H1 (cell line): ENCODE data around the gene C5orf15. TPM values are rescaled to one million over a fixed set of nuclear protein-coding genes. Genes with fewer than 3 reads are reported as not detected.

Source experiments
- CTCF ChIA-PET: fragments of 300-600 bp; sonication (Branson Sonifier 250); formaldehyde crosslinking; loops from one replicate; lab custom pipeline; 2021; ENCODE audit not compliant: partially characterized antibody; lab: Charles Lee
- POLR2A ChIA-PET: fragments of 300-600 bp; sonication (Branson Sonifier 250); formaldehyde crosslinking; loops from one replicate; lab custom pipeline; 2021; ENCODE audit warnings: inconsistent platforms; ENCODE audit not compliant: partially characterized antibody; lab: Charles Lee
- DNase-seq, 2 experiments: peaks; one replicate each; pipeline versions ENCODE4 v3.0.0 to v3.0.0-alpha.2; 2010 to 2022; ENCODE audit warnings: low spot score in 2 of 2, low read depth in 1 of 2, mixed read lengths in 1 of 2
- FAIRE-seq: peaks from 2 replicates; lab custom pipeline; 2011; peaks lifted over from hg19 to GRCh38; lab: Jason Lieb, UNC
- H2AFZ ChIP-seq: 2 replicates; pipeline ENCODE4 v1.8.1; 2012; ENCODE audit warnings: low read length, inconsistent platforms
- H2AK5ac ChIP-seq: 2 replicates; pipeline ENCODE4 v1.6.1; 2013; ENCODE audit warnings: low read depth, low read length
- H2BK120ac ChIP-seq: replicated peaks from 2 replicates; pipeline ENCODE3; 2013; ENCODE audit warnings: low read depth, low read length, inconsistent platforms
- H2BK12ac ChIP-seq: 2 replicates; pipeline ENCODE4 v1.6.1; 2013; ENCODE audit warnings: low read depth, low read length
- H2BK15ac ChIP-seq: 2 replicates; pipeline ENCODE4 v1.6.1; 2013; ENCODE audit warnings: low read length
- H2BK20ac ChIP-seq: 2 replicates; pipeline ENCODE4 v1.6.1; 2013; ENCODE audit warnings: low read length
- H2BK5ac ChIP-seq: 2 replicates; pipeline ENCODE4 v1.6.1; 2013; ENCODE audit warnings: low read depth, low read length
- H3K14ac ChIP-seq: 2 replicates; pipeline ENCODE4 v1.6.1; 2013; ENCODE audit warnings: inconsistent platforms; ENCODE audit not compliant: insufficient read length
- H3K18ac ChIP-seq: 2 replicates; pipeline ENCODE4 v1.6.1; 2013; ENCODE audit warnings: low read length; ENCODE audit errors: extremely low read depth
- H3K23ac ChIP-seq: 2 replicates; pipeline ENCODE4 v1.6.1; 2013; ENCODE audit warnings: inconsistent platforms; ENCODE audit not compliant: insufficient read length
- H3K23me2 ChIP-seq: 2 replicates; pipeline ENCODE4 v1.6.1; 2013; ENCODE audit warnings: low read depth, low read length
- H3K27ac ChIP-seq: 2 replicates; pipeline ENCODE4 v1.6.1; 2011; ENCODE audit warnings: low read depth, low read length, inconsistent platforms
- H3K27me3 ChIP-seq, 4 experiments: replicated peaks in 1 of 4; 1 replicate in 1 of 4; 2 replicates in 3 of 4; pipeline versions ENCODE4 v1.6.1 to v1.8.1; 2011 to 2013; ENCODE audit warnings: low read length in 3 of 4, mild to moderate bottlenecking in 3 of 4, inconsistent platforms in 2 of 4, mixed read lengths in 2 of 4, moderate library complexity in 1 of 4; ENCODE audit not compliant: control insufficient read depth in 3 of 4, insufficient read depth in 3 of 4; ENCODE audit errors: extremely low read depth in 1 of 4
- H3K36me3 ChIP-seq, 4 experiments: 2 replicates each; pipeline versions ENCODE4 v1.6.1 to v1.8.1; 2011 to 2013; ENCODE audit warnings: mild to moderate bottlenecking in 4 of 4, low read length in 3 of 4, moderate library complexity in 2 of 4, control low read depth in 1 of 4, inconsistent platforms in 1 of 4; ENCODE audit not compliant: insufficient read depth in 4 of 4, control insufficient read depth in 2 of 4
- H3K4ac ChIP-seq: replicated peaks from 2 replicates; pipeline ENCODE3; 2013; ENCODE audit warnings: low read length, low read depth, mixed read lengths, inconsistent platforms; ENCODE audit not compliant: insufficient read length
- H3K4me1 ChIP-seq, 4 experiments: replicated peaks in 1 of 4; 1 replicate in 1 of 4; 2 replicates in 3 of 4; pipeline versions ENCODE4 v1.6.1 to v1.8.1; 2011 to 2013; ENCODE audit warnings: low read length in 3 of 4, inconsistent platforms in 2 of 4, mixed read lengths in 1 of 4; ENCODE audit not compliant: insufficient read depth in 4 of 4, control insufficient read depth in 3 of 4
- H3K4me2 ChIP-seq, 2 experiments: 2 replicates each; pipeline versions ENCODE4 v1.6.1 to v1.8.1; 2011 to 2013; ENCODE audit warnings: low read depth in 2 of 2, low read length in 2 of 2, control low read depth in 1 of 2, inconsistent platforms in 1 of 2, mild to moderate bottlenecking in 1 of 2; ENCODE audit not compliant: insufficient read depth in 1 of 2
- H3K4me3 ChIP-seq, 4 experiments: fragments of 200-600, 300-600 bp in 1 of 4; sonication (generic), shearing (Covaris generic), sonication (Bioruptor Twin) in 1 of 4; 2 replicates each; pipeline versions ENCODE4 v1.5.1 to v1.8.1; 2011 to 2016; ENCODE audit warnings: low read length in 4 of 4, low read depth in 3 of 4, control low read depth in 2 of 4, inconsistent platforms in 2 of 4, mild to moderate bottlenecking in 2 of 4, mixed read lengths in 1 of 4, moderate library complexity in 1 of 4; ENCODE audit not compliant: insufficient read depth in 2 of 4; ENCODE audit errors: extremely low read depth in 1 of 4
- H3K56ac ChIP-seq: replicated peaks from 2 replicates; pipeline ENCODE3; 2013; ENCODE audit warnings: low read depth, mild to moderate bottlenecking, mixed read lengths, low read length, inconsistent platforms; ENCODE audit not compliant: insufficient read length
- H3K79me1 ChIP-seq: 2 replicates; pipeline ENCODE4 v1.6.1; 2013; ENCODE audit warnings: low read depth, low read length, control low read depth
- H3K79me2 ChIP-seq, 2 experiments: 2 replicates each; pipeline versions ENCODE4 v1.6.1 to v1.8.1; 2012 to 2013; ENCODE audit warnings: low read length in 2 of 2, mild to moderate bottlenecking in 2 of 2, inconsistent platforms in 1 of 2; ENCODE audit not compliant: insufficient read depth in 2 of 2, control insufficient read depth in 1 of 2
- H3K9ac ChIP-seq, 4 experiments: replicated peaks in 1 of 4; 1 replicate in 1 of 4; 2 replicates in 3 of 4; pipeline versions ENCODE4 v1.6.1 to v1.8.1; 2011 to 2013; ENCODE audit warnings: low read depth in 3 of 4, low read length in 3 of 4, control low read depth in 2 of 4, mild to moderate bottlenecking in 2 of 4, moderate library complexity in 2 of 4, inconsistent platforms in 1 of 4; ENCODE audit errors: extremely low read depth in 1 of 4
- H3K9me3 ChIP-seq, 2 experiments: 2 replicates each; pipeline versions ENCODE4 v1.6.1 to v1.8.1; 2012 to 2013; ENCODE audit warnings: mild to moderate bottlenecking in 2 of 2, moderate library complexity in 2 of 2, control low read depth in 1 of 2, inconsistent platforms in 1 of 2, low read depth in 1 of 2, low read length in 1 of 2, mixed read lengths in 1 of 2; ENCODE audit not compliant: insufficient read depth in 2 of 2
- H4K20me1 ChIP-seq, 2 experiments: replicated peaks in 1 of 2; 2 replicates each; pipeline versions ENCODE3 to v1.8.1; 2011 to 2013; ENCODE audit warnings: inconsistent platforms in 2 of 2, low read length in 2 of 2, mild to moderate bottlenecking in 1 of 2; ENCODE audit not compliant: insufficient read depth in 2 of 2, control insufficient read depth in 1 of 2
- H4K5ac ChIP-seq: 2 replicates; pipeline ENCODE4 v1.6.1; 2013; ENCODE audit warnings: low read length, low read depth, mixed read lengths, inconsistent platforms; ENCODE audit not compliant: insufficient read length
- H4K8ac ChIP-seq: 2 replicates; pipeline ENCODE4 v1.8.0; 2013; ENCODE audit warnings: mild to moderate bottlenecking, moderate library complexity, low read length, inconsistent platforms; ENCODE audit not compliant: insufficient read depth; ENCODE audit errors: extremely low read depth
- H4K91ac ChIP-seq: replicated peaks from 2 replicates; pipeline ENCODE3; 2013; ENCODE audit warnings: low read length, mixed read lengths, inconsistent platforms; ENCODE audit not compliant: insufficient read length
- BCL11A ChIP-seq, 2 experiments: IDR thresholded peaks; one replicate each; pipeline ENCODE4 v1.6.1; 2011; ENCODE audit warnings: low read depth in 2 of 2, low read length in 2 of 2, mild to moderate bottlenecking in 2 of 2
- CHD1 ChIP-seq: IDR thresholded peaks from 2 replicates; pipeline ENCODE4 v1.6.1; 2012; ENCODE audit warnings: low read depth, low read length, improper control_type of control experiment
- CTCF ChIP-seq, 3 experiments: IDR thresholded peaks; 1 replicate in 2 of 3; 2 replicates in 1 of 3; pipeline versions ENCODE4 v1.5.1 to v1.6.1; 2011; ENCODE audit warnings: low read length in 3 of 3, mild to moderate bottlenecking in 3 of 3, inconsistent platforms in 2 of 3, low read depth in 1 of 3, moderate library complexity in 1 of 3; ENCODE audit not compliant: insufficient read depth in 1 of 3; ENCODE audit errors: control extremely low read depth in 1 of 3
- JUN ChIP-seq: IDR thresholded peaks from 2 replicates; pipeline ENCODE4 v1.6.1; 2011; ENCODE audit warnings: low read depth, mild to moderate bottlenecking, improper control_type of control experiment, low read length
- NRF1 ChIP-seq: IDR thresholded peaks from 2 replicates; pipeline ENCODE4 v1.6.1; 2011; ENCODE audit warnings: mild to moderate bottlenecking, low read depth, low read length, improper control_type of control experiment
- RAD21 ChIP-seq, 2 experiments: IDR thresholded peaks in 1 of 2; conservative IDR thresholded peaks in 1 of 2; 2 replicates each; pipeline ENCODE4 v1.6.1; 2011; ENCODE audit warnings: low read depth in 2 of 2, low read length in 2 of 2, improper control_type of control experiment in 1 of 2, inconsistent platforms in 1 of 2, mild to moderate bottlenecking in 1 of 2, moderate library complexity in 1 of 2
- RNF2 ChIP-seq: fragments of 200-900, 300-1000 bp; sonication (generic); IDR thresholded peaks from 2 replicates; pipeline ENCODE4 v1.7.1; 2016; ENCODE audit warnings: borderline replicate concordance, low read depth, mild to moderate bottlenecking, antibody characterized with exemption, low read length; ENCODE audit not compliant: poor library complexity, severe bottlenecking; ENCODE audit errors: missing control alignments
- SIX5 ChIP-seq: IDR thresholded peaks from 2 replicates; pipeline ENCODE4 v1.6.1; 2011; ENCODE audit warnings: mild to moderate bottlenecking, low read depth, low read length
- SRF ChIP-seq: IDR thresholded peaks from 2 replicates; pipeline ENCODE4 v1.6.1; 2011; ENCODE audit warnings: mild to moderate bottlenecking, low read depth, low read length, moderate library complexity
- TBP ChIP-seq: IDR thresholded peaks from 2 replicates; pipeline ENCODE4 v1.6.1; 2011; ENCODE audit warnings: low read depth, low read length, improper control_type of control experiment
- TEAD4 ChIP-seq: IDR thresholded peaks from 2 replicates; pipeline ENCODE4 v1.6.1; 2012; ENCODE audit warnings: low read depth, low read length, inconsistent platforms, mixed read lengths
- WGBS, 2 experiments: shearing (Covaris generic) in 1 of 2; methylation state at CpG; one replicate each; pipeline versions ENCODE4 v1.1.6 to v1.1.7; 2013 to 2015; ENCODE audit warnings: low lambda C conversion rate in 2 of 2, mixed read lengths in 2 of 2, inconsistent platforms in 1 of 2, low coverage in 1 of 2, missing lambda C conversion rate in 1 of 2; ENCODE audit not compliant: insufficient replicate concordance in 2 of 2, insufficient coverage in 1 of 2, insufficient read length in 1 of 2; ENCODE audit errors: extremely low coverage in 1 of 2, missing lambda C conversion rate in 1 of 2; 5-methylcytosine and 5-hydroxymethylcytosine counted together
- polyA plus RNA-seq, 7 experiments: library from polyadenylated mRNA; depleted of rRNA in 3 of 7; stranded (reverse) in 5 of 7; unstranded in 2 of 7; fragments of >200 nt in 5 of 7; fragments of 200-250 nt in 2 of 7; gene quantifications; 1 replicate in 5 of 7; 2 replicates in 1 of 7; 4 replicates in 1 of 7; pipeline versions ENCODE4 v1.2.1 to v1.2.3, GENCODE V29; 2011 to 2013; ENCODE audit warnings: missing spikeins in 2 of 7, mixed read lengths in 2 of 7
- total RNA-seq: library from RNA; stranded (reverse); fragmentation: NEBNext Ultra II Directional; extraction: Animal tissue kit (Norgen Biotek cat#: 25700); gene quantifications from 2 replicates; pipeline ENCODE4 v1.2.1, GENCODE V29; 2021

The C5orf15 gene
- total and polyA plus RNA-seq, 2 of the 8 experiments (the other 6 are each of a cell fraction or from before 2014, with no cell fraction given), result 31.7 to 39.3 TPM

GRCh38 chr5:133957591-133957990, 10.8 kb downstream of the C5orf15 start:
- POLR2A ChIA-PET, result no interaction called here
- TF ChIP-seq SIX5 (no peak), TBP (no peak), TEAD4 (no peak), CHD1 (no peak), SRF (no peak), NRF1 (no peak), JUN (no peak), BCL11A (IDR thresholded peaks at IDR 0.05; ENCODE audit: low read depth in 2 of 2, low read length in 2 of 2) (no peak), RAD21 (IDR thresholded peaks at IDR 0.05 in 1 of 2, conservative IDR thresholded peaks at IDR 0.05 in 1 of 2; ENCODE audit: low read depth in 2 of 2, low read length in 2 of 2) (no peak), RNF2 (no peak), CTCF (IDR thresholded peaks at IDR 0.05; ENCODE audit: control extremely low read depth in 1 of 3, insufficient read depth in 1 of 3, low read depth in 1 of 3, low read length in 3 of 3) (no peak)

More at GRCh38 chr5:133957591-133957990, 10.8 kb downstream of the C5orf15 start:
- Histone ChIP-seq H3K23ac (no peak overlapping the region), H4K5ac (no peak overlapping the region), H2AK5ac (no peak overlapping the region), H2BK20ac (no peak overlapping the region), H2BK15ac (no peak overlapping the region), H3K79me1 (no peaks in the 10 kb centered on the region; the same call in 1 of the 2 replicates), H3K4me3 (no peak overlapping the region), H3K4ac (no peak overlapping the region), H3K4me2 (no peak overlapping the region), H2BK120ac (no peak overlapping the region), H3K27me3 (no peaks in the 10 kb centered on the region), H2BK5ac (no peak overlapping the region), H3K9me3 (no peaks in the 10 kb centered on the region), H3K14ac (no peak overlapping the region), H3K4me1 (no peaks in the 10 kb centered on the region; a peak in 1 of 7 replicates), H3K27ac (no peak overlapping the region), H3K18ac (no peak overlapping the region), H3K23me2 (no peaks in the 10 kb centered on the region), H3K56ac (no peak overlapping the region), H3K79me2 (peaks cover 0 to 10% of the 10 kb centered on the region in 2 experiments; a peak in 2 of 4 replicates), H3K36me3 (peaks cover 0 to 30% (median 8%) of the 10 kb centered on the region in 4 experiments), H4K8ac (no peak overlapping the region), H4K91ac (no peak overlapping the region), H4K20me1 (peaks cover 0 to 4% of the 10 kb centered on the region in 2 experiments), H2AFZ (no peak overlapping the region), H3K9ac (no peak overlapping the region), H2BK12ac (no peak overlapping the region)
- WGBS, 2 experiments, result 73% methylated on average over 1 of the region's 1 CpG; no CpG with 5 or more reads in 1 of the 2 experiments
- DNase-seq, result no peak
- FAIRE-seq, result no peak
- CTCF ChIA-PET, result interaction anchor here (0.6 to 1.2 kb wide), 2 partner anchors 22 to 148 kb away, joined by 3 to 4 read pairs; no protein-coding TSS in a partner anchor
